ENCODE data around the gene TNFAIP8L2. TPM values are rescaled to one million over a fixed set of nuclear protein-coding genes. Genes with fewer than 3 reads are reported as not detected.

Gene TNFAIP8L2
- total and polyA plus RNA-seq, 10 donors, result 26.3 to 63.4 (median 44.7) TPM

- WGBS, 5 donors, result 34 to 43% (median 39%) methylated on average over 14 of the region's 14 CpGs
- TF ChIP-seq POLR2A (IDR thresholded peaks at IDR 0.05), result no peak
- no peak for TF ChIP-seq POLR2AphosphoS5 (IDR thresholded peaks at IDR 0.05)
- peak in 10 of 11 experiments; percentile 36 to 63 (median 56) for TF ChIP-seq CTCF (IDR thresholded peaks at IDR 0.05 in 8 of 11, conservative IDR thresholded peaks at IDR 0.05 in 3 of 11)
- Histone ChIP-seq H3K27me3 (replicated peaks in 1 of 7) (no peaks in the 10 kb centered on the region), H3K4me3 (peak overlapping the region in 3 of 8 donors; percentile 14 to 37 (median 15)), H3K4me1 (peaks cover 18 to 49% (median 36%) of the 10 kb centered on the region in 6 donors), H3K27ac (peak overlapping the region in 7 of 8 donors; percentile 46 to 75 (median 75)), H3K36me3 (no peaks in the 10 kb centered on the region), H3K9me3 (no peaks in the 10 kb centered on the region)
- intact Hi-C loops (cut with DNase I; ENCODE audit: low total_unique reads), result loop anchor here (5.0 kb wide), 1 partner anchor 56 kb away; the partner anchor contains the start of gene PSMD4
- peak; percentile 47 for DNase-seq
These were observed 39.9 kb downstream of the TNFAIP8L2 start for GRCh38 chr1:151196292-151196800.

- 15 to 23% (median 16%) methylated on average over 10 of the region's 10 CpGs for WGBS, 5 donors
- H3K27me3 ChIP-seq (replicated peaks in 1 of 7), result no peaks in the 10 kb centered on the region
- intact Hi-C loops (cut with DNase I; ENCODE audit: low total_unique reads), result loop anchor here (5.0 kb wide), 1 partner anchor 54 kb away; the partner anchor contains the start of gene PSMD4
- no peak for DNase-seq
- peaks cover 0 to 9% (median 5%) of the 10 kb centered on the region in 6 donors for H3K36me3 ChIP-seq
- H3K4me3 ChIP-seq, result peak overlapping the region; percentile 69 to 96 (median 86)
- peak overlapping the region; percentile 70 to 96 (median 93) for H3K27ac ChIP-seq
- TF ChIP-seq POLR2AphosphoS5 (IDR thresholded peaks at IDR 0.05) (no peak), POLR2A (IDR thresholded peaks at IDR 0.05) (no peak), CTCF (IDR thresholded peaks at IDR 0.05 in 8 of 11, conservative IDR thresholded peaks at IDR 0.05 in 3 of 11) (no peak)
- no peaks in the 10 kb centered on the region for H3K9me3 ChIP-seq
- peaks cover 32 to 64% (median 51%) of the 10 kb centered on the region in 6 donors for H3K4me1 ChIP-seq
These were observed 41.4 kb downstream of the TNFAIP8L2 start for GRCh38 chr1:151197863-151198253.

- TF ChIP-seq POLR2AphosphoS5 (IDR thresholded peaks at IDR 0.05), result peak; percentile 93 to 96 (median 94)
- peak in 2 of 3 donors; percentile 52 to 53 for TF ChIP-seq POLR2A (IDR thresholded peaks at IDR 0.05)
- peak in 1 of 11 experiments; percentile 16 for TF ChIP-seq CTCF (IDR thresholded peaks at IDR 0.05 in 8 of 11, conservative IDR thresholded peaks at IDR 0.05 in 3 of 11)
- Histone ChIP-seq H3K4me3 (peak within 1 kb of the TSS; percentile 69 to 96 (median 86)), H3K4me1 (peaks cover 32 to 66% (median 53%) of the 10 kb centered on the region in 6 donors), H3K36me3 (peaks cover 0 to 14% (median 11%) of the 10 kb centered on the region in 6 donors), H3K27me3 (replicated peaks in 1 of 7) (no peaks in the 10 kb centered on the region), H3K27ac (peak within 1 kb of the TSS; percentile 74 to 96 (median 93)), H3K9me3 (no peaks in the 10 kb centered on the region)
- WGBS, 5 donors, result 0 to 1% (median 1%) methylated on average over 52 to 60 of the region's 60 CpGs
- intact Hi-C loops (cut with DNase I; ENCODE audit: low total_unique reads), result loop anchor here (5.0 kb wide), 1 partner anchor 54 kb away; the partner anchor contains the start of gene PSMD4
- DNase-seq, result peak; percentile 99
These were observed 42.0 kb downstream of the TNFAIP8L2 start, which contains the start of gene PIP5K1A for GRCh38 chr1:151198254-151199127. TSS of gene PIP5K1A (plus strand) at chr1:151198552. CDS start at chr1:151198997, 445 bp downstream.

Data from spleen (tissue), 11 donors.